ENCODE data around the gene OSBPL1A. TPM values are rescaled to one million over a fixed set of nuclear protein-coding genes. Genes with fewer than 3 reads are reported as not detected.
"Not testable (repeated sequence)": the region's sequence is repeated elsewhere in the genome, so short reads cannot be mapped to it uniquely, and the experiment has no call there.

OSBPL1A gene
- total RNA-seq, 1 experiment from 2014 or later: 34.8 TPM

DNA sequence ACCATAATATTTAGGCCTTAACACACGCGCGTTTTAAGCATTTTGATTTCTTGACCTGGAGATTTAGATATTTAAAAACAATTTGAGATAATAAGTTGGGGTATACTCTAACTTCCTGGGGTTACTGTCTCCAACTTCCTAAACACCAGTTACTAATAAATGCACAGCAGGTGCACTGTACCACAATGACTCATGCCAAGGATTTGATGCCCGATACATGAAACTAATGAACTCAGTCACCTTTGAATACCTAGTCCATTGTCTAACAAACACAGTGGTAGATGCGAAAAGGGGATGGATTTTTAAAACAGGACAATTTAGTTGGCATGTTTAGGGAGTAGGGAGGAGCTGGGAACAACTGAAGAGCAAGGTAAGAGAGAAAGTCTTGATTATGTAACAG lies 237.5 kb downstream of the OSBPL1A start:
- no peaks in the 10 kb centered on the region for H3K27me3 Mint-ChIP-seq (ENCODE audit: unreplicated experiment)
- TF ChIP-seq, protein P1, sequence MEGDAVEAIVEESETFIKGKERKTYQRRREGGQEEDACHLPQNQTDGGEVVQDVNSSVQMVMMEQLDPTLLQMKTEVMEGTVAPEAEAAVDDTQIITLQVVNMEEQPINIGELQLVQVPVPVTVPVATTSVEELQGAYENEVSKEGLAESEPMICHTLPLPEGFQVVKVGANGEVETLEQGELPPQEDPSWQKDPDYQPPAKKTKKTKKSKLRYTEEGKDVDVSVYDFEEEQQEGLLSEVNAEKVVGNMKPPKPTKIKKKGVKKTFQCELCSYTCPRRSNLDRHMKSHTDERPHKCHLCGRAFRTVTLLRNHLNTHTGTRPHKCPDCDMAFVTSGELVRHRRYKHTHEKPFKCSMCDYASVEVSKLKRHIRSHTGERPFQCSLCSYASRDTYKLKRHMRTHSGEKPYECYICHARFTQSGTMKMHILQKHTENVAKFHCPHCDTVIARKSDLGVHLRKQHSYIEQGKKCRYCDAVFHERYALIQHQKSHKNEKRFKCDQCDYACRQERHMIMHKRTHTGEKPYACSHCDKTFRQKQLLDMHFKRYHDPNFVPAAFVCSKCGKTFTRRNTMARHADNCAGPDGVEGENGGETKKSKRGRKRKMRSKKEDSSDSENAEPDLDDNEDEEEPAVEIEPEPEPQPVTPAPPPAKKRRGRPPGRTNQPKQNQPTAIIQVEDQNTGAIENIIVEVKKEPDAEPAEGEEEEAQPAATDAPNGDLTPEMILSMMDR (IDR thresholded peaks at IDR 0.05; ENCODE audit: unreplicated experiment): no peak
- H3K36me3 Mint-ChIP-seq (ENCODE audit: insufficient read depth, unreplicated experiment): peaks cover 13% of the 10 kb centered on the region
- BruUV-seq (replicated peaks): no TSS peak
- H3K27ac Mint-ChIP-seq (ENCODE audit: unreplicated experiment): no peak overlapping the region
- no peak overlapping the region for H3K4me3 Mint-ChIP-seq (ENCODE audit: low read depth, unreplicated experiment)
- intact Hi-C loops (cut with micrococcal nuclease; ENCODE audit: unreplicated experiment): no loop called here
- H3K4me1 Mint-ChIP-seq (ENCODE audit: low read depth, unreplicated experiment): peaks cover 9% of the 10 kb centered on the region
- CTCF ChIA-PET: no interaction called here
- no peak for DNase-seq
- H3K9me3 Mint-ChIP-seq (ENCODE audit: low read depth, unreplicated experiment): no peaks in the 10 kb centered on the region

DNA sequence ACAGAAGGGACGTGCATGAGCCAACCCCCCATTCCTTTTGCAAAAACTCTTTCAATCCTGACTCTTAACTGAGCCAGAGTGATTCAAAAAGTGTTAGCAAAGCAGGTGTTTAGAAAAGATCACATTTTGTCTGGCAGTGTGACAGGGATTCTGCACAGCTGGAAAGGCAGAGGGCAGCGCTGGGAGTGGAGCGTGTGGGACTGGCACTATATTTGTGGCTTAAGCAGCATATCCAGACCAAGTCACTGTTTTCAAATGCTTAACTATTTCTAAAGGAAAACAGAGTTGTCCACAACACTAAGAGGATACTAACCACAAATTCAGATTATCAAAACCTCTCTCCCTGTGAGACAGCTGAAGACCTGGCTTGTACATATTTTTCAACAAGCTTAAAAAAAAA lies 239.8 kb downstream of the OSBPL1A start:
- peaks cover 9% of the 10 kb centered on the region for H3K4me1 Mint-ChIP-seq (ENCODE audit: low read depth, unreplicated experiment)
- CTCF ChIA-PET: interaction anchor here (0.6 kb wide), 1 partner anchor 381 kb away, joined by 3 read pairs; no protein-coding TSS in a partner anchor
- intact Hi-C loops (cut with micrococcal nuclease; ENCODE audit: unreplicated experiment): no loop called here
- no peak overlapping the region for H3K4me3 Mint-ChIP-seq (ENCODE audit: low read depth, unreplicated experiment)
- H3K9me3 Mint-ChIP-seq (ENCODE audit: low read depth, unreplicated experiment): no peaks in the 10 kb centered on the region
- no peak for DNase-seq
- no TSS peak for BruUV-seq (replicated peaks)
- no peaks in the 10 kb centered on the region for H3K27me3 Mint-ChIP-seq (ENCODE audit: unreplicated experiment)
- H3K36me3 Mint-ChIP-seq (ENCODE audit: insufficient read depth, unreplicated experiment): peaks cover 9% of the 10 kb centered on the region
- no peak overlapping the region for H3K27ac Mint-ChIP-seq (ENCODE audit: unreplicated experiment)
- TF ChIP-seq, protein P1 (IDR thresholded peaks at IDR 0.05; ENCODE audit: unreplicated experiment): no peak

DNA sequence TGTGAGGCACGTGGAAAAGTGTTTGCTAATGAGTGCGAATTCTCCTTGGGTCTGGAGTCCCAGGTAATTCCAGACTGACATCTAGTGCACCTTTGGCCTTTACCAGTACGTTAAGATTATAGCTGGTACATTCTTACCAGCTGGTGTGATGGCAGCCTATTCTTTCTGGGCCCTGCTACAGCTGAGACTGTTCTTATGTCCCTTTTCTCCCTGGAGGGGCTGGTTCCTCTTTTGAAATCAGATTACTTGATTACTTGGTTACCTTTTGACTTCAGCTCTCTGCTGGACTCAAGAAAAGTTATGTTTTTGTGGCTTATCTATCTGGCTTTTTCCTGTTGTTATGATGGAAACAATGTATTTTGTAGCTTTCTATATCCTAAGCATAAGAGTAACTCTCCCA lies 244.2 kb downstream of the OSBPL1A start:
- Mint-ChIP-seq H3K27me3 (ENCODE audit: unreplicated experiment) (no peaks in the 10 kb centered on the region), H3K4me3 (ENCODE audit: low read depth, unreplicated experiment) (no peak overlapping the region), H3K27ac (ENCODE audit: unreplicated experiment) (no peak overlapping the region), H3K4me1 (ENCODE audit: low read depth, unreplicated experiment) (no peaks in the 10 kb centered on the region), H3K9me3 (ENCODE audit: low read depth, unreplicated experiment) (no peaks in the 10 kb centered on the region), H3K36me3 (ENCODE audit: insufficient read depth, unreplicated experiment) (peaks cover 9% of the 10 kb centered on the region)
- BruUV-seq (replicated peaks): no TSS peak
- no peak for DNase-seq
- intact Hi-C loops (cut with micrococcal nuclease; ENCODE audit: unreplicated experiment): no loop called here
- CTCF ChIA-PET: no interaction called here
- TF ChIP-seq, protein P1 (IDR thresholded peaks at IDR 0.05; ENCODE audit: unreplicated experiment): no peak

DNA sequence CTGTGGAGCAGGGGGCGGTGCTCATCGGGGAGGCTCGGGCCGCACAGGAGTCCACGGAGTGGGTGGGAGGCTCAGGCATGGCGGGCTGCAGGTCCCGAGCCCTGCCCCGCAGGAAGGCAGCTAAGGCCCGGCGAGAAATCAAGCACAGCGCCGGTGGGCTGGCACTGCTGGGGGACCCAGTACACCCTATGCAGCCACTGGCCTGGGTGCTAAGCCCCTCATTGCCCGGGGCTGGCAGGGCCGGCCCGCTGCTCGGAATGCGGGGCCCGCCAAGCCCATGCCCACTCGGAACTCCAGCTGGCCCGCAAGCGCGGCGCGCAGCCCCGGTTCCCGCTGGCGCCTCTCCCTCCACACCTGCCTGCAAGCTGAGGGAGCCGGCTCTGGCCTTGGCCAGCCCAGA lies 248.0 kb downstream of the OSBPL1A start:
- H3K4me1 Mint-ChIP-seq (ENCODE audit: low read depth, unreplicated experiment); H3K36me3 Mint-ChIP-seq (ENCODE audit: insufficient read depth, unreplicated experiment); BruUV-seq (replicated peaks); H3K27me3 Mint-ChIP-seq (ENCODE audit: unreplicated experiment); H3K9me3 Mint-ChIP-seq (ENCODE audit: low read depth, unreplicated experiment); CTCF ChIA-PET; intact Hi-C loops (cut with micrococcal nuclease; ENCODE audit: unreplicated experiment); H3K27ac Mint-ChIP-seq (ENCODE audit: unreplicated experiment); DNase-seq; H3K4me3 Mint-ChIP-seq (ENCODE audit: low read depth, unreplicated experiment): not testable (repeated sequence)

DNA sequence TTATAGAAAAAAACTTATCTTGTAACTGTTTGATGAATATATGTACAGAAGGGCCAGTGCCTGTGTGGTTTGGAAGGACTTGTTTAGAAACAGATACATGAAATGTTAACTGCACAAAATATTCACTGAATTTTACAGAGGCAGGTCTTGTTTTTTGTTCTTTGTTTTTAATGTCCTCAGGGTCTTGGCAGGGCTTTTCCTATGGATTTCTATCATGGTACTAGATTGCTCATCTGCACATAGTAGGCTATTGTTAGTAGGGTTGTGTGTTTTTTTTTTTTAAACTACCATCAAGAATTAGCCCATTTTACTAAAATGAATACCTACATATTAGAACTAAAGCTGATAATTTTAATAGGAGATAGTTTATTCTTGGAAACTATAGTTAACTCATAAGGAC lies 255.2 kb downstream of the OSBPL1A start:
- CTCF ChIA-PET: no interaction called here
- no peaks in the 10 kb centered on the region for H3K27me3 Mint-ChIP-seq (ENCODE audit: unreplicated experiment)
- no peaks in the 10 kb centered on the region for H3K9me3 Mint-ChIP-seq (ENCODE audit: low read depth, unreplicated experiment)
- no peak for DNase-seq
- no peak overlapping the region for H3K4me3 Mint-ChIP-seq (ENCODE audit: low read depth, unreplicated experiment)
- H3K27ac Mint-ChIP-seq (ENCODE audit: unreplicated experiment): no peak overlapping the region
- H3K36me3 Mint-ChIP-seq (ENCODE audit: insufficient read depth, unreplicated experiment): peaks cover 21% of the 10 kb centered on the region
- TF ChIP-seq, protein P1 (IDR thresholded peaks at IDR 0.05; ENCODE audit: unreplicated experiment): no peak
- no TSS peak for BruUV-seq (replicated peaks)
- peaks cover 9% of the 10 kb centered on the region for H3K4me1 Mint-ChIP-seq (ENCODE audit: low read depth, unreplicated experiment)
- intact Hi-C loops (cut with micrococcal nuclease; ENCODE audit: unreplicated experiment): no loop called here

All from Calu3 (cell line).